SHP77 (cell line): ENCODE data around the gene SLAMF8.

Source experiments
- DNase-seq, 2 experiments: peaks; one replicate each; lab custom pipeline; 2025; lab: John Stamatoyannopoulos, UW

SLAMF8 gene

DNA sequence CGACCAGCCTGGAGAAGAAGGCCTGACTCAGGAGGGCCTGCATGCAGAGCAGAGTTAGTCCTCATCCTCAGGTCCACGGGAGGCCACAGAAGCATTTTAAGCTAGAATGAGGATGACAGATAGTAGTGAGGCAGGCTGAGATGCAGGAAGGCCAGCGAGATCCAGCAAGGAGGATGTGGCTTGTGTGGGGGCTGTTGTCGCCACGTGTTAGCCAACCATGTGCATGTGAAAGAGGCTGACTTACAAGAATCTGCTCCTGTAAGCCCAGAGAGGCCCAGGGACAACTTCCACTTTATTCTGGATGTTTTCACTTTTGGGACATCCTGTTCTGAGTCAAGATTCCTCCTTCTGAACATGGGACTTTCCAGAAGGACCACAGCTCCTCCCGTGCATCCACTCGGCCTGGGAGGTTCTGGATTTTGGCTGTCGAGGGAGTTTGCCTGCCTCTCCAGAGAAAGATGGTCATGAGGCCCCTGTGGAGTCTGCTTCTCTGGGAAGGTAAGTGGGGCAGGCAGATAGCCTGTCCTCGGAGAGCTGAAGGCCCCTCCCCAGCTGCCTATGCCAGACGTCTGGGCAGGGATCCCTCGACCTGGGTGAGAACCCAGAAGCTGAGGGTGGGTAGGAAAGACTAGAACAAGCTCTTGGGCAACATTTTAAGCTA, at the start of gene SLAMF8:
Gene SLAMF8 (plus strand): TSS at position 433 of the 661 bp plus-strand sequence. CDS start 26 bp downstream, at position 459.
- no peak for DNase-seq

GRCh38 chr1:159778266-159778665, 48.4 kb upstream of the SLAMF8 start:
- no peak for DNase-seq

DNA sequence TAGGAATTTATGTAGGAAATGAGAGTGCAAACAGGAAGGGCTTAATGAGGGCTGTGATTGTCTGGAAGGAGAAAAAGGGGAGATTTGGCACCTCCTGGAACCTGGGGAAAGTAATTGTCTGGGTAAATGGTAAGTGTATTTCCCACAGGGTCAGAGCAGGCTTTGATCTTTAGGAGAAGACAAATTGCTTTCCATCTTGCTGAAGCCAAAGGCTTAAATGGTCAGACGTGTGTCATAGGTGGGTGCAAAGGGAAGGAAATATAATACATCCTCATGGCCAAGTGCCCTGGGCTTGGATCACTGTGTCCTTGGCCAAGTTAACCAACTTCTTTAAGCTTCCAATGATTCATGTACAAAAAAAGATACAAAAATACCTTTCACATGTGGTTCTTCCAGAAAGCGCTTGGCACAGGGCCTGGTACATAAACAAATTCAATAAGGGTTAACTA, 47.2 kb upstream of the SLAMF8 start:
- DNase-seq: no peak

GRCh38 chr1:159780583-159781582, 45.8 kb upstream of the SLAMF8 start, which contains the start of gene DUSP23:
Gene DUSP23, plus strand, starts transcription at chr1:159780962. Its CDS starts 139 bp downstream, at chr1:159781101.
- DNase-seq: peak; percentile 17 to 43

- no peak for DNase-seq
These were observed 44.7 kb upstream of the SLAMF8 start for GRCh38 chr1:159781992-159782391.

DNA sequence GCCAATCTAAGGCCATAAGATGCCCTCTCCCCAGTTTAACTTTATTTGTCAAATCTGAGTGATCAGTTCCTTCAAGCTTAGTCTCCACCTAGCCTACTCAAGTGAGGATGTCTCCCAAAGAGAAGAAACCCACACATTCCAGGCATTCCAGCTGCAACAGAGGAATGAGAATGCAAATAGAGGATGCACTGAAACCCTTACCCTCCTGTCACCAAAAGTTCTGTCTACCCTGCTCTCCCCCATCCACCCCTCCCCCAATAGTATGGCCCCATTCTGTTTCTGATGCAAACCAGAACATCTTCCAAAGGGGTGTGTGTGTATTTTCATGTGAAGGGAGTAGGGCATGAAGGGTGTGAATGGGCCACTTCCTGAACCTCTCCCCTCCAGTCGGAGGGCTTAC, 42.9 kb upstream of the SLAMF8 start:
- no peak for DNase-seq

DNA sequence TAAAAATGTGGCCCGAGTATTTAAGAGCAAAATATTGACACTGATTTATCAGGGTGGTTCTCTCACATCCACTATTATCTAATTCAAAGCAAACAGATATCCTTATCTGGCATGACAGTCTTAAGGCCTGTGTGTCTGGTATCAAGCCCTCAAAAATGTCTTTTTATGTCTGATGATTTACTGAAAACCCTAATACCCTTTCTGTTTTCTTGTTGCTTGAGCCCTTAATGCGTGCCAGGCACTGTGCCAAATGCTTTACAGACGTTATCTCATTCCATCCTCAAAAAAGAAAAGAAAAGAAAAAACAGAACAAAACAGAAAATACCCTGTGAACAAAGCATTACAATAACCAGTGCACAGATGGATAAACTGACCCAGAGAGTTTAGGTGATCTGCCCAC, 40.2 kb upstream of the SLAMF8 start:
- DNase-seq: no peak

- DNase-seq: no peak
These were observed 39.7 kb upstream of the SLAMF8 start for GRCh38 chr1:159786966-159787365.

DNA sequence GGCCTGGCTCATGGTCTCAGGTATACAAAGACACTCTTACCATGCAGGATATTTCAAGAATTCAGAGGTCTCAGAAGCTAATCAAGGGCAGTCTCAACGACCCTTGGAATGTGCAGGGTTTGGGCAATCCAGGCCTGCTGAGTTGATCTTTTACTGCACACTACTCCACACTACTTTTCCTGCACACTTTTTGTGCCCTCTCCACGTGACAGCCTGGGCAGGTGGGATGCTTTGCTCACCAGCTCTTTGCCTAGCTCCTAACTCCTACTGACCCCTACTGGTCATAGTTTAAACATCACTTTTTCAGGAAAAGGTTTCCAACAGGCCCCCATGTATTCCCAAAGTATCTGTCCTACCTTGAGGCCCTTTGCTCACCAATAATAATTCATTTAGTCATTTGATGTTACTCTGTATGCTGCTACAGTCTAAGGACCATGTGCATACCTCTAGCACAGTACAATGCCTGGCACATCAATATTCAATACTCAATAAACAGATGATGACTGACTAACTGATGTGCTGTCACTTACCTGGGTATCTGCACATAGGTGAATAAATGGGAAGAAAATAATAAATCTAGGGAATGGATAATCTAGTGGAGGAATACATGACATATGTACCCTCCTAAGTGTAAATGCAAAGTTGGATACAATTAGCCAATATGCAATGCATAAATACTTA, 36.3 kb upstream of the SLAMF8 start:
- peak in 1 of 2 experiments; percentile 21 for DNase-seq

- DNase-seq: no peak
These were observed 35.6 kb upstream of the SLAMF8 start for GRCh38 chr1:159791031-159791430.

GRCh38 chr1:159791461-159791860, 35.2 kb upstream of the SLAMF8 start:
- DNase-seq: peak in 1 of 2 experiments; percentile 4

DNA sequence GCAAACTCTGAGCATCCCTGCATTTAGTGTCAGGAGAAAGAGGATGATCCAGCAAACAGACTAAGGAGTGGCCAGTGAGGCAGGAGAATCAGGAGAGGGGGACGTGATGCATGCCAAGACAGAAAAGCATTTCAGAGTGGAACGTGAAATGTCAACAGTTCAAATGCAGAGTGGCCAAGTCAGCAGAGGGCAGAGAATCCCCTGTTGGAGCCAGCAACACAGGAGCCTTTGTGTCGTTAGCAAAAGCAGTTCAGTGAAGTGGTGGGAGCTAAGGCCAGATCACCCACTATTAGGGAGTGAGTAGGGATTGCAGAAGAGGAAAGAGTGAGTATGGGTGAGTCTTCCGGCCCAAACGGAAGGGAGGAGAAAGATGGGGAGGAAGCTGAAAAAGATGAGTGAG, 31.1 kb upstream of the SLAMF8 start:
- no peak for DNase-seq

DNA sequence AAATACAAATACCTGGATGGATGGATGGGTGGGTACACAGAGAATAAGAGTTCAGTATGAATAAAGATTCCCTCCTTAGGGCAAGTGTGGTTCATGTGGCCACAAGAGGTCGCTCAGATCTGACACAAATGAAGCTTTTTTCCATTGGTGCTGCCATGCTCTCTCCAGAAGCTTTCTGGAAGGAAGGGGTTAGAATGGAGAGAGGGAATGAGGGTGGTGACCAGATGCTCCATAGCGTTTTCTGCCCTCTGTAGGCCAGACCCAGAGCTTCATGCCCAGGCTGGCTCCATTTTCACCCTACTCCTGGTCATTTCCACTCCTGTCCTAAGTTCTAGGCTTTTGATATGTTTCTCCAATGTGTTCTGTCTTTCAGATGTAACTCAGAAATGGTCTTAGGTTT, 27.8 kb upstream of the SLAMF8 start:
- DNase-seq: peak; percentile 76 to 81

GRCh38 chr1:159799446-159799985, 27.2 kb upstream of the SLAMF8 start:
- DNase-seq: no peak

GRCh38 chr1:159800177-159800930, 26.3 kb upstream of the SLAMF8 start:
- DNase-seq: no peak

DNA sequence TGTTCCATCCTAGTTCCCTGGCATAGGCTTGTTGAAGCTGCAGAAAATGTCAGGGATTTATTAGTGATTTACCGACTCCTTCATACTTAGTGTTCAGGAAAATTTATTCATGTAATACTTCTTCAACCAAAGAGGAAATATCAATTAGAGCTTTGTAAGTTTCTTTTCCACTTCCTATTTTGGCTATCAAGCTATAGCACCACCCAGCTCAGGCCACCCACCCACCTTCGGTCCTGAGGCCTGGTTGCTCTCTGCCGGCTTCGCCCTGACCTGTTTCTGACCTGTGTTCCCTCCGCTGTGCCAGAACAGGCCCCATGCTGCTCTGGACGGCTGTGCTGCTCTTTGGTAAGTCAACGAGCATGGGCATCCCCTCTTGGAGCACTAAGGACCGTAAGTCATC, 24.6 kb upstream of the SLAMF8 start, which contains the start of gene FCRL6:
Gene FCRL6 (plus strand): TSS at position 250 of the 400 bp plus-strand sequence. CDS start 65 bp downstream, at position 315.
- no peak for DNase-seq

DNA sequence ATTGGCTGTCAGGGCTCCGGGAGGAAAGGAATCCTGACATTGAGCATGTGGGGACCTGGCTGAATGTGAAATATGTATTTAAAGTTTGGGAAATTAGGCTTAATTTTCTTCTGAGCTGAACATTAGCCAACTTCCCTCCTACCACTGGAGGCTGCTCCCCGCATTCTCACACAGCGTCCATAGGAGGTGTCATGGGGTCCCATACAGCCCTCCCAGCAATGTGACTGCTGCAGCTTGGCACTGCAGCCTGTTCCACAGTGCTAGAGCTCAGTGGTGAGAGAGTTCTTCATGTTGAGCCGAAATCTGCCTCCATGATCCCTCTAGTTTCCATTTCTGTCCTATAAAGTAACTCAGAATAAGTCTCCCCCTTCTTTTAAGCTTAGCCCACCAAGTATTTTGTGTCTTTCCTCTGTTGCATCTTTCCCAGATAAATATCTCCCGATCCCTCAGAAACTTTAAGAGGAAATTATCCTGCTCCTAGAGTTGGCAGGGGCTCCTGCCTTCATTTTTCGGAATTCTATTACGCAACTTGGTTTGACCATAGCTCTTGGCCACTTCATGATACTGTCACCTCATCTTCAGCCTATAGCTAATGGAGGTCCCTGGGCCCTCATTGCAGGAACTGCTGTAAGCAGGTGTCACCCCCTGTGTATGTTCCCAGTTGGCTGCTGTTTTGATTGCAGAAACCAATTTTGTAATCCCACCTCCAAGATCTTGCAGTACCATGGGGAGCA, 22.6 kb upstream of the SLAMF8 start:
- DNase-seq: no peak

DNA sequence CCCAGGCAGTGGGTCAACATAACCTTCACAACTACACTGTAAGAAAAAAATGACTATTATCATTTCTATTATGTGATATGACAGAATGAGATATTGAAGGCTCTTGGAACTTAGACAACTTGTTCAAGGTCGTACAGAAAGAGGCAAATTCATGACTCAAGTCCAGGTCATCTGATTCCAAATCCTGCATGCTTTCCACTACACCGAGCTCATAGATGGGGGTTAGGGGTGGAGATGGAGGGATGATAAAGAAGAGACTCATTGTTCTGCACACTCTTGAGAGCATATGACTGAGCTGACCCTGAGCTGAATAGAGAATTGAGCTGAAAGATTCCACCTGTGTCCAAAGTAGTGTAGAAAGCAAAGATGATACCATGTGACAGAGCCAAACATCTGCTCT, 21.7 kb upstream of the SLAMF8 start:
- no peak for DNase-seq

DNA sequence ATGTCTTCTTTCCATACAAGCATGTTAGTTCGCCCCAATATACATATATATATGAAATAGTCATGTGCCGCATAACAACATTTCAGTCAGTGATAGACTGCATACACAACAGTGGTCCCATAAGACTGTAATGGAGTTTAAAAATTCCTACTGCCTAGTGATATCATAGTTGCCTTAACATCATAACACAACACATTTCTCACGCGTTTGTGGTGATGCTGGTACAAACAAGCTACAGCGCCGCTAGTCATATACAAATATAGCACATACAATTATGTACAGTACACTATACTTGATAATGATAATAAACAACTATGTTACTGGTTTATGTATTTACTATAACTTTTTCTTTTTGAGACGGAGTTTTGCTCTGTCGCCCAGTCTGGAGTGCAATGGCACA, 10.7 kb upstream of the SLAMF8 start:
- DNase-seq: no peak

- DNase-seq: peak; percentile 92 to 94
These were observed 9.2 kb upstream of the SLAMF8 start for GRCh38 chr1:159817276-159818041.
